Neural progenitor cell (in vitro differentiated cells): Measurements from ENCODE around the gene RBM45.

Experiments used
- EZH2 ChIP-seq: fragments of 200-600 bp; sonication (generic); IDR thresholded peaks from 2 replicates; pipeline ENCODE4 v1.6.1; 2017; ENCODE audit warnings: antibody characterized with exemption, mild to moderate bottlenecking, moderate library complexity
- TF ChIP-seq, protein P1 (sequence below): fragments of 200-600 bp; sonication (generic); IDR thresholded peaks from 2 replicates; pipeline ENCODE4 v1.5.1; 2017; ENCODE audit warnings: antibody characterized with exemption, mild to moderate bottlenecking

DNA sequence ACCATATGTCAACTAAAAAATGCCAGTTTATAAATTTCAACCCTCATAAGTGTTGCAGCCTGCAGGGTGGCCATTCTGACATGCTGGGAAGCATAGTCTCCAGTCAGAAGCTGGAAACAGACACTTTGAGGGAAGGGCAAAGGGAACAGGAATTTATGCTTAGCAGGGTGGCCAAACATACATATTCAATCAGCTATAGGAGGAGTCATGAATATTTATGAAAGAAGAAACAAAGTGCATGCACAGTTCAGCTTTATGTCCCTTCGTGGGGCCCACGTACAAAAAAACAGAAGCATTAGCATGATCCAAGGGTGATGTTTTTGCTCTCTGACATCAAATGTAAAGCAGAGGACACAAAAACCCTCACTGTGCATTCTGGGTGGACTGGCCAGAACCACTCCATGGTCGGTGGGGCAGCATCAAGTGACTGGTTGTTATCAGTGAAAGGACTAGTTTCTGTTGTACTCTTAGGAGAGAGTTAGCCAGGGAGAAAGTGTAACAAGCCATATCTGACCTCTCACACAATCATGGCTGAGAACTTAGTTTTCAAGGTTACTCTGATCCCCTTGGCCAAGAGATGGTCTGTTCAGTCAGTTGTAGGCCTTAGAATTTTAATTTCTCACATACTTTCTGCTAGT lies 29.7 kb upstream of the RBM45 start:
- TF ChIP-seq, protein P1, sequence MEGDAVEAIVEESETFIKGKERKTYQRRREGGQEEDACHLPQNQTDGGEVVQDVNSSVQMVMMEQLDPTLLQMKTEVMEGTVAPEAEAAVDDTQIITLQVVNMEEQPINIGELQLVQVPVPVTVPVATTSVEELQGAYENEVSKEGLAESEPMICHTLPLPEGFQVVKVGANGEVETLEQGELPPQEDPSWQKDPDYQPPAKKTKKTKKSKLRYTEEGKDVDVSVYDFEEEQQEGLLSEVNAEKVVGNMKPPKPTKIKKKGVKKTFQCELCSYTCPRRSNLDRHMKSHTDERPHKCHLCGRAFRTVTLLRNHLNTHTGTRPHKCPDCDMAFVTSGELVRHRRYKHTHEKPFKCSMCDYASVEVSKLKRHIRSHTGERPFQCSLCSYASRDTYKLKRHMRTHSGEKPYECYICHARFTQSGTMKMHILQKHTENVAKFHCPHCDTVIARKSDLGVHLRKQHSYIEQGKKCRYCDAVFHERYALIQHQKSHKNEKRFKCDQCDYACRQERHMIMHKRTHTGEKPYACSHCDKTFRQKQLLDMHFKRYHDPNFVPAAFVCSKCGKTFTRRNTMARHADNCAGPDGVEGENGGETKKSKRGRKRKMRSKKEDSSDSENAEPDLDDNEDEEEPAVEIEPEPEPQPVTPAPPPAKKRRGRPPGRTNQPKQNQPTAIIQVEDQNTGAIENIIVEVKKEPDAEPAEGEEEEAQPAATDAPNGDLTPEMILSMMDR = no peak
- no peak for TF ChIP-seq EZH2
